ENCODE measurements around the gene DMBT1. TPM values are rescaled to one million over a fixed set of nuclear protein-coding genes. Genes with fewer than 3 reads are reported as not detected.
A peak's percentile ranks its signal among the peaks of the same experiment; 100 is the strongest.

The DMBT1 gene
- total RNA-seq, 1 experiment from 2014 or later = 0.13 TPM

- no peak for TF ChIP-seq ZNF532 (CRISPR knock-in tag; IDR thresholded peaks at IDR 0.05; ENCODE audit: borderline replicate concordance)
- TF ChIP-seq ZNF281 (CRISPR knock-in tag; IDR thresholded peaks at IDR 0.05) = no peak
- no peak for TF ChIP-seq TP53 (CRISPR knock-in tag; IDR thresholded peaks at IDR 0.05)
- TF ChIP-seq CREM (CRISPR knock-in tag; IDR thresholded peaks at IDR 0.05) = no peak
- TF ChIP-seq ZNF121 (CRISPR knock-in tag; IDR thresholded peaks at IDR 0.05) = no peak
- TF ChIP-seq, protein P1, sequence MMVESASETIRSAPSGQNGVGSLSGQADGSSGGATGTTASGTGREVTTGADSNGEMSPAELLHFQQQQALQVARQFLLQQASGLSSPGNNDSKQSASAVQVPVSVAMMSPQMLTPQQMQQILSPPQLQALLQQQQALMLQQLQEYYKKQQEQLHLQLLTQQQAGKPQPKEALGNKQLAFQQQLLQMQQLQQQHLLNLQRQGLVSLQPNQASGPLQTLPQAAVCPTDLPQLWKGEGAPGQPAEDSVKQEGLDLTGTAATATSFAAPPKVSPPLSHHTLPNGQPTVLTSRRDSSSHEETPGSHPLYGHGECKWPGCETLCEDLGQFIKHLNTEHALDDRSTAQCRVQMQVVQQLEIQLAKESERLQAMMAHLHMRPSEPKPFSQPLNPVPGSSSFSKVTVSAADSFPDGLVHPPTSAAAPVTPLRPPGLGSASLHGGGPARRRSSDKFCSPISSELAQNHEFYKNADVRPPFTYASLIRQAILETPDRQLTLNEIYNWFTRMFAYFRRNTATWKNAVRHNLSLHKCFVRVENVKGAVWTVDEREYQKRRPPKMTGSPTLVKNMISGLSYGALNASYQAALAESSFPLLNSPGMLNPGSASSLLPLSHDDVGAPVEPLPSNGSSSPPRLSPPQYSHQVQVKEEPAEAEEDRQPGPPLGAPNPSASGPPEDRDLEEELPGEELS (CRISPR knock-in tag; IDR thresholded peaks at IDR 0.05) = no peak
- no peak for TF ChIP-seq CDX4 (CRISPR knock-in tag; IDR thresholded peaks at IDR 0.05; ENCODE audit: borderline replicate concordance)
Observed at GRCh38 chr10:122647383-122647968, 86.9 kb downstream of the DMBT1 start (continued).

DNA sequence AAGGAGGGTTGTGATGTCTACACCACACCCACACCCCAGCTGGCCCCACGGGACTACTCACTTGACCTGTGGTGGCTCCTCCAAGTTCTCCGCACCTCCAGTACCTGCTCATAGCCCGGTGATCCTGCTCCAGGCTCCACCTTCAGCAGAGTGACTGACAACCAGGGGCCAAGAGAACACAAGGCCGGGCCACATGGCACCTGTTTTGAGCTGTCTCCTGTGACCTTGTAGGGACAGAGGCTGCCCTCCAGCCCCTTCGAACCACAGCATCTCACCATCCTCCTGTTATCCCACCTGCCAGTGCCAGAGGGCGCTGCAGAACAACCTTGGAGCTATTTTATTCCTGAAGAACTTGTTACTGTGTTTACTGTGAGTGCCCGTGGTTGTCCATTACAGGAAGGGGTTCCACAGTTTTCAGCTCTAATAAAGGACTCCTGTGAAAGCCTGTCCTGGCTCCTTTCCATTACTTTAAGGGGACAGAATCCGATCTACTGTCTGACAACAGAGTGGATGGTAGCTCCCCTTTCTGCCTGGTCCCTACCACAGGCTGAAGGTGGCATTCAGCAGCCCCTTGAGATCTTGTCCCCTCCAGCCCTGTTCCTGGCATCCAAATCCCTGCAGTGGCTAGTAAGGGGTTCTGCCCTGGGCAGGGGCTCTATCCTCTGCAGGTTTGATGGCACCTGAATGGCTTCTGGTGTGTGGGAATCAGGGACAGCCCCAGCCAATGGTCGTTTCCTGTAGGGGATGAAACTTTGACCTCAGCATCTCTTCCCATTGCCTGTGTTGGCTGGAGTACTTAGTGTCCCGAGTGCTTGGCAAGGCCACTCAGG lies 88.3 kb downstream of the DMBT1 start:
- H3K4me1 Mint-ChIP-seq = no peaks in the 10 kb centered on the region
- TF ChIP-seq CTCF (IDR thresholded peaks at IDR 0.05) (peak; percentile 85), MAX (CRISPR knock-in tag; IDR thresholded peaks at IDR 0.05) (0 out of 2 replicates have a peak, but pooled peaks have one; percentile 37), ZNF219 (CRISPR knock-in tag; IDR thresholded peaks at IDR 0.05; ENCODE audit: borderline replicate concordance) (no peak), ZNF138 (CRISPR knock-in tag; conservative IDR thresholded peaks at IDR 0.05) (0 out of 2 replicates have a peak, but pooled peaks have one; percentile 11)
- H3K9me3 Mint-ChIP-seq = no peaks in the 10 kb centered on the region
- no peak overlapping the region for H3K4me3 Mint-ChIP-seq
- no peak overlapping the region for H3K27ac Mint-ChIP-seq
- ATAC-seq (peak; percentile 96), DNase-seq (ENCODE audit: low spot score) (peak; percentile 78)
- POLR2A ChIA-PET = no interaction called here
- no peaks in the 10 kb centered on the region for H3K36me3 Mint-ChIP-seq
- peaks cover 6% of the 10 kb centered on the region; the same call in 1 of the 2 replicates for H3K27me3 Mint-ChIP-seq (ENCODE audit: low read depth)
- CTCF ChIA-PET = interaction anchor here (0.6 to 3.6 kb wide), 39 partner anchors 9 to 369 kb away, joined by 3 to 23 read pairs (median 5); partner anchors contain the start of genes C10orf120, CUZD1 and PSTK
